NB4 (cell line): Measurements from ENCODE around the gene CSRNP3.

Experiments
- DNase-seq: peaks from one replicate; pipeline ENCODE4 v3.0.0; 2010; ENCODE audit warnings: low read depth
- H3K4me3 ChIP-seq: one replicate; pipeline ENCODE4 v1.5.1; 2011; ENCODE audit warnings: mild to moderate bottlenecking, low read depth, low read length, moderate library complexity
- CTCF ChIP-seq: IDR thresholded peaks from one replicate; pipeline ENCODE4 v1.5.1; 2012; ENCODE audit warnings: low read depth, low read length
- MAX ChIP-seq: IDR thresholded peaks from 2 replicates; pipeline ENCODE4 v1.6.1; 2011; ENCODE audit warnings: low read depth, low read length
- MYC ChIP-seq: IDR thresholded peaks from 2 replicates; pipeline ENCODE4 v1.6.1; 2011; ENCODE audit warnings: low read depth, low read length
- POLR2A ChIP-seq: IDR thresholded peaks from 2 replicates; pipeline ENCODE4 v1.6.1; 2011; ENCODE audit warnings: mild to moderate bottlenecking; ENCODE audit not compliant: insufficient read length; ENCODE audit errors: extremely low read depth

Gene CSRNP3

GRCh38 chr2:165431014-165431413 lies 38.5 kb upstream of the CSRNP3 start:
- no peak for TF ChIP-seq POLR2A
- TF ChIP-seq CTCF, result no peak
- no peak for TF ChIP-seq MYC
- TF ChIP-seq MAX, result no peak
- no peak for DNase-seq
- H3K4me3 ChIP-seq, result no peak overlapping the region

- no peak for DNase-seq
These were observed 37.1 kb upstream of the CSRNP3 start for GRCh38 chr2:165432234-165432966.

GRCh38 chr2:165434865-165435496 lies 34.5 kb upstream of the CSRNP3 start:
- no peak for DNase-seq

More at GRCh38 chr2:165432234-165432966, 37.1 kb upstream of the CSRNP3 start:
- no peak overlapping the region for H3K4me3 ChIP-seq
- no peak for TF ChIP-seq MYC
- no peak for TF ChIP-seq MAX
- TF ChIP-seq CTCF, result no peak
- TF ChIP-seq POLR2A, result no peak

GRCh38 chr2:165435611-165436010 lies 33.9 kb upstream of the CSRNP3 start:
- no peak overlapping the region for H3K4me3 ChIP-seq
- DNase-seq, result no peak
- no peak for TF ChIP-seq MAX
- TF ChIP-seq CTCF, result no peak
- no peak for TF ChIP-seq POLR2A
- TF ChIP-seq MYC, result no peak

More at GRCh38 chr2:165434865-165435496, 34.5 kb upstream of the CSRNP3 start:
- no peak overlapping the region for H3K4me3 ChIP-seq
- TF ChIP-seq POLR2A, result no peak
- no peak for TF ChIP-seq MAX
- TF ChIP-seq CTCF, result no peak
- no peak for TF ChIP-seq MYC

GRCh38 chr2:165436559-165436958 lies 32.9 kb upstream of the CSRNP3 start:
- TF ChIP-seq CTCF, result no peak
- DNase-seq, result no peak
- no peak overlapping the region for H3K4me3 ChIP-seq
